SIG-M5 (cell line): ENCODE data around the gene ATP13A2.
"Not testable (repeated sequence)": the region's sequence is repeated elsewhere in the genome, so short reads cannot be mapped to it uniquely, and the experiment has no call there.

Experiments
- DNase-seq: peaks from one replicate; lab custom pipeline; 2025; lab: John Stamatoyannopoulos, UW

The ATP13A2 gene

DNA sequence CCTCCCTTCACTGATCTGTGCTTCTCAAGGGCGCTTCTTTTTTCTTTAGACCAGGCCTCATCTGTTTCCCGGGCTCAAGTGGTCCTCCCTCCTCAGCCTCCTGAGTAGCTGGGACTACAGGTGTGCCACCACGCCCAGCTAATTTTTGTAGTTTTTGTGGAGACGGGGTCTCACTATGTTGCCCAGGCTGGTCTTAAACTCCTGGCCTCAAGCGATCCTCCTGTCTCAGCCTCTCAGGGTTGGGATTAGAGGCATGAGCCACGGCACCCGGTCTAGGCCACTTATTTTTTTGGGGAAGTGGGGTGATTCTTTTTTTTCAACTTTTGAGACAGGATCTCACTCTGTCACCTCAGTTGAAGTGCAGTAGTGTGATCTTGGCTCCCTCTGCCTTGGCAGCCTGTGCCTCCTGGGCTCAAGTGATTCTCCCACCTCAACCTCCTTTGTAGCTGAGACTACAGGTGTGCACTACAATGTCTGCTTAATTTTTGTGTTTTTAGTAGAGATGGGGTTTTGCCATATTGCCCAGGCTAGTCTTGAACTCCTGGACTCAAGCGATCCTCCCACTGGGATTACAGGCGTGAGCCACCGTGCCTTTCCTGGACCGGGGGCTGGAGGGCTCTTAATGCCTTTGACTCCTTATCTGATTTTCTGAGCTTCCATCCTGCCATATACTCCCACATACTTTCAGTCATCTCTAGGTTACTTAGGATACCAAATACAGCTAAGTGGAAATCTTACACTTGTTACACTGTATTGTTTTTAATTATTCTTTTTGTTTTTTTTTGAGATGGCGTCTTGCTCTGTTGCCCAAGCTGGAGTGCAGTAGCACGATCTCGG lies 50.2 kb downstream of the ATP13A2 start:
- DNase-seq: no peak

DNA sequence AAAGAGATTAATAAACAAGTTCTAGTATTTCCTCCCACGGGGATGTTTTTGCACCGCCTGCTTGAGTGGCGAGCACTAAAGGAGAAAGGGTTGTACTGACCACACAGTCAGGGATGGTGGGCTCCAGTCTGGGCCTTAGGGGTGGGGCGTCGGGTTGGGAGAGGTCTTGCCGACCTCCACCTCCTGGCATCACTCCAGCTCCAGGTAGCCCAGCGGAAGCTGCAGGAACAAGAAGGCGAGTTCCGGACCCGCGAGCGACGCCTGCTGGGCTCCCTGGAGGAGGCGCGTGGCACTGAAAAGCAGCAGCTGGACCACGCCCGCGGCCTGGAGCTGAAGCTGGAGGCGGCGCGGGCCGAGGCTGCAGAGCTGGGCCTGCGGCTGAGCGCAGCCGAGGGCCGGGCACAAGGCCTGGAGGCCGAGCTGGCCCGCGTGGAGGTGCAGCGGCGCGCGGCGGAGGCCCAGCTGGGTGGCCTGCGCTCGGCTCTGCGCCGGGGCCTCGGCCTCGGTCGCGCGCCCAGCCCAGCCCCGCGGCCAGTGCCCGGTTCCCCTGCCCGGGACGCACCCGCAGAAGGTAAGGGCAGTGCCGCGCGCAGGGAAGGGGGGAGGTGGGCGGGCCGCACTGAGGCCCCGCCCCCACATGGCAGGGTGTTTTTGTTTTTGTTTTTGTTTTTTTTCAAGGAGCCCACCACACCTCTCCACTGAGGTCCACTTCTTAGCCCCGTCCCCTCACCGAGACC lies 51.0 kb downstream of the ATP13A2 start:
- DNase-seq: no peak

DNA sequence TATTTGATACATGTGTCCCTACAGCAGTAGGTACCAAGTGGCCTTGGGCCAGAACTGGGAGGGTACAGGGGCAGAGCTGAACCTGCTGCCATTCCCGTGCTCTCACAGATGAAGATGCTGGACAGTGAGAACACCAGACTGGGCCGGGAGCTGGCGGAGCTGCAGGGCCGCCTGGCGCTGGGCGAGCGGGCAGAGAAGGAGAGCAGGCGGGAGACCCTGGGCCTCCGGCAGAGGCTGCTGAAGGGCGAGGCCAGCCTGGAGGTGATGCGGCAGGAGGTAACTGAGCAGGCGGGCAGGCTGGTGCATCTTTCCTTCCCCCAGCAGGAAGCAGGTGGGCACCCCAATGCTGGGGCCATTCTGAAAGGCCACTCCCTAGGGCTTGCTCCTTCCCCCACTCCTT lies 53.3 kb downstream of the ATP13A2 start:
- no peak for DNase-seq

DNA sequence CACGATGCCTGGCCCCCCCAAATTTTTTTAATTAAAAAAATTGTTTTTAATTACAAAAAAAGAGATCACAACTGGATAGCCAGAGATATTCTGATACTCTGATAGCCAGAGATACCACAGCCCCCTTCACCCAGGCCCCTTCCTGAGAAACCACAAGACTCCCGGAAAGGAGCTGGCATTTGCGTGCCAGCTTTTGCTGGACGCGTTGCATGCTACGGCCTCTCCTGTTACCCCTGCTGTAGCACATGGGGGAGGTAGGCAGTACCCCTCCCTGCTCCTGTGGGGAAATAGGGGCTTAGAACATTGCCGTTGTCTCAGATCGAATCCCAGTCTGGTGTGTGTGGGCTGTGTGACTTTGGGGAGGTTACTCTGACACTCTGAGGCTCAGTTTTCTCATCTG lies 54.0 kb downstream of the ATP13A2 start:
- no peak for DNase-seq

DNA sequence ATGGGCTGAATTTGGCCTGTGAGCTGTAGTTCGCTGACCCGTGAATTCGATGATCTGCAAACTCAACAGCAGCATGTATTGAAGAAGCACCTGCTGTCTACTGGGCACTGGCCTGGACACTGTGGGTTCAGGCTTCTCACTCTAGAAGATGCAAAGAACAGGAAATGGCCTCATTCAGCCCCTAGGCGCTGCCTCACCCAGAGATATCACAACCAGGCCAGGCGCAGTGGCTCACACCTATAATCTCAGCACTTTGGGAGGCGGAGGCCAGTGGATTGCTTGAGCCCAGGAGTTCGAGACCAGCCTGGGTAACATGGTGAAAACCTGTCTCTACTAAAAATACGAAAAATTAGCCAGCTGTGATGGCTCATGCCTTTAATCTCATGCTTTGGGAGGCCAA lies 55.0 kb downstream of the ATP13A2 start:
- no peak for DNase-seq

DNA sequence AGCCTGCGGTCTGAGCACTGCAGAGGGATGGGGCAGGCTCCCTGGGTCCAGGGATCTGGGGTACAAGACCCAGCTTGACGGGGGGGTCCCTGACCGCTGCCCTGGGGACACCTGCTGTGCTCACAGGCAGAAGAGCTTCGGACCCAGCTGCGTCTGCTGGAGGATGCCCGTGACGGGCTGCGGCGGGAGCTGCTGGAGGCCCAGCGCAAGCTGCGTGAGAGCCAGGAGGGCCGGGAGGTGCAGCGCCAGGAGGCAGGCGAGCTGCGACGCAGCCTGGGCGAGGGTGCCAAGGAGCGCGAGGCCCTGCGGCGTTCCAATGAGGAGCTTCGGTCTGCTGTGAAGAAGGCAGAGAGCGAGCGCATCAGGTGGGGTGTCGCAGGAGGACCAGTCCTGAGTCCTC lies 56.5 kb downstream of the ATP13A2 start:
- no peak for DNase-seq

DNA sequence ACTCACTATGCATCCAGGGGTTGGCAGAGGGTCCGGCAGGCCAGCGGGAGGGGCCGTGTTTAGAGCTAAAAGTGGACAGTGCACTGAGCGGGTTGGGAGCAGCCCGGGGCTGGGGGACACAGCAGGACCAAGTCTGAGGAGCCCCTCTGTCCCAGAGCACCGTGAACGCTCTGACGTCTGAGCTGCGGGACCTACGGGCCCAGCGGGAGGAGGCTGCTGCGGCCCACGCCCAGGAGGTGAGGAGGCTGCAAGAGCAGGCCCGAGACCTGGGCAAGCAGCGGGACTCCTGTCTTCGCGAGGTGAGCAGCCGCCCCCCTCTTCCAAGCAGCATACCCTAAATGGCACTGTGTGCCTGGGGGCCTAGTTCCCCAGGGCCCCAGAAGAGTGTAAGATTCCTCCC lies 57.1 kb downstream of the ATP13A2 start:
- DNase-seq: no peak

DNA sequence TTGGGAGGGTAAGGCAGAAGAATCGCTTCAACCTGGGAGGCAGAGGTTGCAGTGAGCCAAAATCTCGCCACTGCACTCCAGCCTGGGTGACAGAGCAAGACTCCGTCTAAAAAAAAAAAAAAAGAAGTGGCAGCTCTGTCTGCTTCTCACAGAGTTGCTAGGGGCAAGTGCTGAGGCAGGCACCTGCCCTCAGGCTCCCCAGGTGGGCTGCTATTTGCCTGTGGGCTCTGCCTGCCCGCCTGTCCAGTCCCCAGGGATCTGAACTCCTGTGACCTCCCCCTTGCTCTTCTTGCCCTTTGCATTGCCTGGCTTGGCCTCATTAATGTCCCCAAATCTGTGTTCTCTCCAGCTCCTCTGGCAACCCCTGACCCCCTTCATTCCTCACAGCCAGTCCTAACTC lies 59.4 kb downstream of the ATP13A2 start:
- DNase-seq: not testable (repeated sequence)

DNA sequence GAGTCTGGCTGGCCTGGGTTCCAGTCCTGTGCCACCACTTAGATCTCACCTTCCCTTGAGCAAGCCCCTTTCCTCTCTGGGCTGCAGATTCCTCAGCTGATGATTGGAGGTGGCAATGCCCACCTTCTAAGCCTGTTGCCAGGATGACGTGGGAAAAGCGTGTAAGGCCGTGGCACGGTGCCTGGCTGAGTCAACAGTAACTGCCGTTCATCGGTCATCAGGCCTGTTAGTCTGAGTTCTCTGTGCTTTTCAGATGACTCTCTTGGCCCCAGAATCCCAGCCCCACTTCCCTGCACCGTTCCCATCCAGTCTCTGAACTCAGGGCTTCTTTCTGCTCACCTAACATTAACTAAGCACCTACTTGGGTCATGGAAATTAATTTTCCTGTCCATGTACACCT lies 62.7 kb downstream of the ATP13A2 start:
- not testable (repeated sequence) for DNase-seq

DNA sequence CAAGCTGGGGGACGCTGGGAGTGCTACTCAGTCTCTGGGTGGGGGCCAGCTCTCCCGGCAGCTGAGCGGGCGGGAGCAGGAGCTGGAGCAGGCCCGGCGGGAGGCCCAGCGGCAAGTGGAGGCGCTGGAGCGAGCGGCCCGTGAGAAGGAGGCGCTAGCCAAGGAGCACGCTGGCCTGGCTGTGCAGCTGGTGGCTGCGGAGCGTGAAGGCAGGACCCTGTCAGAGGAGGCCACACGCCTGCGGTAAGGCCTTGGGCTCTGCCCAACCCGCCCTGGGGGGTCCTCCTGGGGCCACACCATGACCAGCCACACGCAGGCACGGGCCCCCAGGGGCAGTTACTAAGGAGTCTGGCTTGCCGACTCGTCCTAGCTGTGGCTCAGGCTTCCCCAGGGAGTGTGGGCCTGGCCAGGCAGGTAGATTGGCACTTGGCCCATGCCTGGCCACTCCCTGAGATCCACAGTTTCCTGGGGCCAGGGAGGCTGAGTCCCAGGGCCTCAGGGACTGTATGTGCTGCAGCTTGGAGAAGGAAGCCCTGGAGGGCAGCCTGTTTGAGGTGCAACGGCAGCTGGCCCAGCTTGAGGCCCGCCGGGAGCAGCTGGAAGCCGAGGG lies 63.3 kb downstream of the ATP13A2 start:
- DNase-seq: not testable (repeated sequence)

DNA sequence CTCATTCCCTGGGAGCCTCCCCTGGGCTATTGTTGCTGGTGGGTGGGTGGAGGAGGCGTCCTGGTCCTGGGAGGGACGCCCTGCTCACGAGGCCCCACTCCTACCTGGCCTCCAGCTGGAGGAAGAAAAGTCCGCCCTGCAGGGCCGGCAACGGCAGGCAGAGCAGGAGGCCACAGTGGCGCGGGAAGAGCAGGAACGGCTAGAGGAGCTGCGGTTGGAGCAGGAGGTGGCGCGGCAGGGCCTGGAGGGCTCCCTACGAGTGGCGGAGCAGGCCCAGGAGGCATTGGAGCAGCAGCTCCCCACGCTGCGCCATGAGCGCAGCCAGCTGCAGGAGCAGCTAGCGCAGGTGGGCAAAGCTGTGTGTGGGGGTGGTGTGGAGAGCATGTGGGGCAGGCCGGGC lies 65.1 kb downstream of the ATP13A2 start:
- DNase-seq: no peak

DNA sequence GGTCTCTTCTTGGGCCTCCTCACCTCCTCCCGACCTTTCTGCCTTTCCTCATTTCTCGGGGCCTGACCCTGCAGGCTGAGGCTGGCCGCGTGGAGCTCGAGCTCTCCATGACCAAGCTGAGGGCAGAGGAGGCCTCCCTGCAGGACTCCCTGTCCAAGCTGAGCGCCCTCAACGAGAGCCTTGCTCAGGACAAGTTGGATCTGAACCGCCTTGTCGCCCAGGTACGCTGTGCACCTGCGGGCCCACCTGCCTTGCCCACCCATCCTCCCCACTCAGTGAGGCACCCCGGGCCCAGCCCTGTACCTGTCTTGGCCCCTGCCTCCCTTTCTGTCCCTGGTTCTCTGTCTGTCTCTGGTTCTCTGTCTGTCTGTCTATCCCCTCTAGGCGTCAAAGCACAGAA lies 65.5 kb downstream of the ATP13A2 start:
- DNase-seq: not testable (repeated sequence)

DNA sequence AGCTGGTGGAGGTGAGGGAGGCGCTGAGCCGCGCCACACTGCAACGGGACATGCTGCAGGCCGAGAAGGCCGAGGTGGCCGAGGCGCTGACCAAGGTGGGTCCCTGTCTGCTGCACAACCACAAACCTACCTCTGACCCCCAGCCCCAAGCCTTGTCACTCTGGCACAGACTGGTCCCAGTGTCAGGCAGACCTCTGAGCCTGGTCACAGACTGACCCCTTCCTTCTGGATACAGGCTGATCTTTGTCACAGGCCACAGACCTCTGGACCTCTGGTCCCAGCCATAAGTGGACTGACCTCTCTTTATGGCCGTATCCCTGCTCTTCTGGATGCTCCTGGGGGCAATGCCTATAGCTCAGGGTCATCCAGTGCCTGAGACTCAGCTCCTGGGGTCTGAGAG lies 66.2 kb downstream of the ATP13A2 start:
- DNase-seq: not testable (repeated sequence)

DNA sequence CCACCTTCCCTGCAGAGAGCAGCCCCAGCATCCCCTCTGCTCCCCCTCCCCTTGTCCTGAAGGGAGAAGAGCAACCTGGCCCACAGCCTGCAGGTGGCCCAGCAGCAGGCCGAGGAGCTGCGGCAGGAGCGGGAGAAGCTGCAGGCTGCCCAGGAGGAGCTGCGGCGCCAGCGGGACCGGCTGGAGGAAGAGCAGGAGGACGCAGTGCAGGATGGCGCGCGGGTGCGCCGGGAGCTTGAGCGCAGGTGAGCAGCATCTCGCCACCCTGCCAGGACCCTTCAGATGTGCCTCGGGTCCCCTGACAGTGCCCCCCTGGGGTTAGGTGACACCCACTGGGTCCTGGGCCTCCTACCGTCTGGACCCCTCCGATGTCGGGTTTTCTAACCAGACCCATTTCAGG lies 67.7 kb downstream of the ATP13A2 start:
- DNase-seq: no peak

DNA sequence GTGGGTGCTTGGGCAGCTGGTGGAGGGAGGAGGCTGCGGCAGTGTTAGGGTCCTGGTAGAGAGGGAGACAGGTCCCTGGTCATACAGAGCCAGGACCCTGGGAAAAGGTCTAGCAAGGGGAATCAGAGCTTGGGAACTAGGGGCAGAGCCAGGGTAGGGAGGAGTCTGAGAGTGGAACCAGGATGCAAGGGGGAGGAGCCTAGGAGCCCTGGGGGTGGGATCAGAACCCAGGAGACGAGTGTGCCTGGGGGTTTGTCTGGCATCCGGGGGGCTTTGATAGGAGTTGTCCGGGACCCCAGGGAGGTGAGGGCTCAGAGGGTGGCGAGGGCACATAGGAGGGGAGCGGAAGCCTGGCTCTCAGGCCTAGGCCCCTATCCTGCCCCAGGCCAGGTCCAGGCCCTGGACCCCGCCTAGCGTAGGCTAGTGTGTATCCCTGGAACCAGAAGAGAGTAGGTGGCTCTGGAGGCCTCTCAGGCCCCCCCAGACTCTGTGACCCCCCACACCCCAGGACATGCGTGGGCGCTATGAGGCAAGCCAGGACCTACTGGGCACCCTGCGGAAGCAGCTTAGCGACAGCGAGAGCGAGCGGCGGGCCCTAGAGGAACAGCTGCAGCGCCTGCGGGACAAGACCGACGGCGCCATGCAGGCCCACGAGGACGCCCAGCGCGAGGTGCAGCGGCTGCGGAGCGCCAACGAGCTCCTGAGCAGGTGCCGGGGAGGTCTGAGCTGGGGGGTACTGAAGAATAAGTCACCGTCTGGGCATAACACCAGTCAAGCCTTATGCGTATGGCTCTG lies 72.1 kb downstream of the ATP13A2 start:
- not testable (repeated sequence) for DNase-seq

DNA sequence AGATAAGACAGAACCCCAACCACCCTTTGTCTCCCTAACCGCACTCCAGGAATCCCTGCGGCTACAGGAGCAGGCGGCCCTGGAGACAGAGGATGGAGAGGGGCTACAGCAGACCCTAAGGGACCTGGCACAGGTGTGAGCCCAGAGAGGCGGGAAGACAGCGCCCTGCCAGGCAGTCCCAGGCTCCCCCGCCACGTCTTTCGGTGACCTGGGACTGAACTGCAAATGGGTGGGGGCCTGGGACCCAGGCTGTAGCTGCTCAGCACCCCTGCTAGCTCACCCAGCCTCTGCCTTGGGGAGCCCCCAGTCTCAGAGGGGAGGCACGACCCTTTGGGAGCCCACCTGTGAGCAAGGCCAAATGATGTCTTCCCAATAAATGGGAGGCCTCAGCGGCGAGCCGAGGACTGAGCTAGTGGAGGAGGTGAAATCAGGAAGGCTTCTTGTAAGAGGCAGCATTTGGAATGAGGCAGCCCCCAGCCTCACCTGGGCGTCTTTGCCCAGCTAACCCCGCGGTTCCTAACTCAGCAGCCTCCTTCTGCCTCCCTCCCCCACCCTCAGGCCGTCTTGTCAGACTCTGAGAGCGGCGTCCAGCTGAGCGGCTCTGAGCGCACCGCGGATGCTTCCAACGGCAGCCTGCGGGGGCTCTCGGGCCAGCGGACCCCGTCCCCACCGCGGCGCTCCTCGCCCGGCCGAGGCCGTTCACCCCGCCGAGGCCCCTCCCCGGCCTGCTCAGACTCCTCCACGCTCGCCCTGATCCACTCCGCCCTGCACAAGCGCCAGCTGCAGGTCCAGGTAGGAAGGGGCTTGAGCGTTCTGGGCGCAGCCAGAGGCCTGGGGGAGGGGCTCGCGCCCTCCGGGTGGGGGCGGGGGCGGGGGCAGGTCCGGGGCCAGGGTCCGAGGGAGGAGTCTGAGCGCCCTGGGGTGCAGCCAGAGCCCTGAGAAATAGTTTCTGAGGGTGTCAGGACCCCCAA lies 73.1 kb downstream of the ATP13A2 start:
- DNase-seq: no peak

DNA sequence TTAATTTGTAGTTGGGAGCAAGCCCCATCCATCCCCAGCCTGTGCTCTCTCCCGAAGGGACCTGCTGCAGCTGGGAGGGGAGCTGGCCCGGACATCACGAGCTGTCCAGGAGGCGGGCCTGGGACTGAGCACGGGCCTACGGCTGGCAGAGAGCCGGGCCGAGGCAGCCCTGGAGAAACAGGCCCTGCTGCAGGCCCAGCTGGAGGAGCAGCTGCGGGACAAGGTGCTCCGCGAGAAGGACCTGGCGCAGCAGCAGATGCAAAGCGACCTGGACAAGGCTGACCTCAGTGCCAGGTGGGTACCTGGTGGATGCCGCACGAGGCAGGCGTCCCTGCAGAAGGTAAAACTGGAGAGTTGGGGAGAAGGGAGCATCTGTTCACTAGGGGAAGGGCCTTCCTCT lies 75.1 kb downstream of the ATP13A2 start:
- not testable (repeated sequence) for DNase-seq
